Measurements from ENCODE around the gene RAB11FIP4. TPM values are rescaled to one million over a fixed set of nuclear protein-coding genes. Genes with fewer than 3 reads are reported as not detected.

RAB11FIP4 gene
- total and polyA plus RNA-seq, 2 of the 13 experiments (the other 11 are each of a cell fraction or from before 2014, with no cell fraction given) = 28.0 to 89.3 TPM

DNA sequence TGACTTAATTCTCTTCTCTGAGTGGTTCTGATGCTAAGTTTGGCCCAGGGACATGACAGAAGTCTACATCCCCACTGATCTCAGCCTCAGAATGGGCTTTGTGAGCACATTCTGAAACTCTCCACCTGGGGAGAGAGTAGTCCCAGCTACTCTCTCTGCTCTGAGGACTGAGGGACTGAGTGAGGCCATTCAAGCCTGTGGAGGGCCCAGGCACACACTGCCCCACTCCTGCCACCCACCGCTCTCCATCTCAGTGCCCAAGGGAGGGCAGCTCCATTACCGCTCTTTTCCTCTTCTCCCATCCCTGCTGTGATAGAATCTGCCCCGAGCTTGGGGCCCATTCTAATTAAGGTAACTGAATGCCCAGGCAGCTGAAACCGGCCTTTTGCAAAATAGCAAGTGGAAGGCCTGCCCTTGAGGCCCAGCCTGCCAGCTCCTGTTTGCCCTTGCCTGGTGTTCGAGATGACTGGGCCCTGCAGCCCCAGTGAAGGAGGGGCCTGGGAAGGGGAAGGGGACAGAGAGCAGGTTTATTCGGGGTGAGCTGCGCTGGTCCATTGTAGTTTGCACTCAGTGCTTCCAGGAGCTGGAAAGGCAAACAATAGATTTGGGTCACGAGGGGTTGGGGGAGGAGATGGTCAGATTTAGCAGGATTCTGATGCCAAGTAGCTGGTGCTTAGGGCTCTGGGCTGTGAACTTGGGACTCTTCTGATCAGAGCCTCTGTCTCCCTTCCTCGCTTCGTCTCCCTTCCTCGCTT, 76.2 kb downstream of the RAB11FIP4 start (continued):
- TF ChIP-seq HBP1 (CRISPR knock-in tag; IDR thresholded peaks at IDR 0.05; ENCODE audit: low read depth) = no peak
- TF ChIP-seq, protein P1, sequence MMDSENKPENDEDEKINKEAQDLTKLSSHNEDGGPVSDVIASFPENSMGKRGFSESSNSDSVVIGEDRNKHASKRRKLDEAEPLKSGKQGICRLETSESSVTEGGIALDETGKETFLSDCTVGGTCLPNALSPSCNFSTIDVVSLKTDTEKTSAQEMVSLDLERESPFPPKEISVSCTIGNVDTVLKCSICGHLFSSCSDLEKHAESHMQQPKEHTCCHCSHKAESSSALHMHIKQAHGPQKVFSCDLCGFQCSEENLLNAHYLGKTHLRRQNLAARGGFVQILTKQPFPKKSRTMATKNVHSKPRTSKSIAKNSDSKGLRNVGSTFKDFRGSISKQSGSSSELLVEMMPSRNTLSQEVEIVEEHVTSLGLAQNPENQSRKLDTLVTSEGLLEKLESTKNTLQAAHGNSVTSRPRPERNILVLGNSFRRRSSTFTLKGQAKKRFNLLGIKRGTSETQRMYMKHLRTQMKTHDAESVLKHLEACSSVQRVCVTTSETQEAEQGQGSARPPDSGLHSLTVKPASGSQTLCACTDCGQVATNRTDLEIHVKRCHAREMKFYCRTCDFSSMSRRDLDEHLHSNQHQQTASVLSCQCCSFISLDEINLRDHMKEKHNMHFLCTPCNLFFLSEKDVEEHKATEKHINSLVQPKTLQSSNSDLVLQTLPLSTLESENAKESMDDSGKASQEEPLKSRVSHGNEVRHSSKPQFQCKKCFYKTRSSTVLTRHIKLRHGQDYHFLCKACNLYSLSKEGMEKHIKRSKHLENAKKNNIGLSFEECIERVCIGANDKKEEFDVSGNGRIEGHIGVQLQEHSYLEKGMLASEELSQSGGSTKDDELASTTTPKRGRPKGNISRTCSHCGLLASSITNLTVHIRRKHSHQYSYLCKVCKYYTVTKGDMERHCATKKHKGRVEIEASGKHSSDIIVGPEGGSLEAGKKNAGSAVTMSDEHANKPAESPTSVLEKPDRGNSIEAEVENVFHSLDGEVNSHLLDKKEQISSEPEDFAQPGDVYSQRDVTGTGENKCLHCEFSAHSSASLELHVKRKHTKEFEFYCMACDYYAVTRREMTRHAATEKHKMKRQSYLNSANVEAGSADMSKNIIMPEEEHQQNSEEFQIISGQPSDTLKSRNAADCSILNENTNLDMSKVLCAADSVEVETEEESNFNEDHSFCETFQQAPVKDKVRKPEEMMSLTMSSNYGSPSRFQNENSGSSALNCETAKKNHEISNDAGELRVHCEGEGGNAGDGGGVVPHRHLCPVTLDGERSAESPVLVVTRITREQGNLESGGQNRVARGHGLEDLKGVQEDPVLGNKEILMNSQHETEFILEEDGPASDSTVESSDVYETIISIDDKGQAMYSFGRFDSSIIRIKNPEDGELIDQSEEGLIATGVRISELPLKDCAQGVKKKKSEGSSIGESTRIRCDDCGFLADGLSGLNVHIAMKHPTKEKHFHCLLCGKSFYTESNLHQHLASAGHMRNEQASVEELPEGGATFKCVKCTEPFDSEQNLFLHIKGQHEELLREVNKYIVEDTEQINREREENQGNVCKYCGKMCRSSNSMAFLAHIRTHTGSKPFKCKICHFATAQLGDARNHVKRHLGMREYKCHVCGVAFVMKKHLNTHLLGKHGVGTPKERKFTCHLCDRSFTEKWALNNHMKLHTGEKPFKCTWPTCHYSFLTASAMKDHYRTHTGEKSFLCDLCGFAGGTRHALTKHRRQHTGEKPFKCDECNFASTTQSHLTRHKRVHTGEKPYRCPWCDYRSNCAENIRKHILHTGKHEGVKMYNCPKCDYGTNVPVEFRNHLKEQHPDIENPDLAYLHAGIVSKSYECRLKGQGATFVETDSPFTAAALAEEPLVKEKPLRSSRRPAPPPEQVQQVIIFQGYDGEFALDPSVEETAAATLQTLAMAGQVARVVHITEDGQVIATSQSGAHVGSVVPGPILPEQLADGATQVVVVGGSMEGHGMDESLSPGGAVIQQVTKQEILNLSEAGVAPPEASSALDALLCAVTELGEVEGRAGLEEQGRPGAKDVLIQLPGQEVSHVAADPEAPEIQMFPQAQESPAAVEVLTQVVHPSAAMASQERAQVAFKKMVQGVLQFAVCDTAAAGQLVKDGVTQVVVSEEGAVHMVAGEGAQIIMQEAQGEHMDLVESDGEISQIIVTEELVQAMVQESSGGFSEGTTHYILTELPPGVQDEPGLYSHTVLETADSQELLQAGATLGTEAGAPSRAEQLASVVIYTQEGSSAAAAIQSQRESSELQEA (CRISPR knock-in tag; IDR thresholded peaks at IDR 0.05; ENCODE audit: not compliant biosample characterization) = no peak
- TF ChIP-seq PCBP1 (IDR thresholded peaks at IDR 0.05; ENCODE audit: borderline replicate concordance, low read depth, low read length) = no peak
- TF ChIP-seq ZNF644 (CRISPR knock-in tag; IDR thresholded peaks at IDR 0.05; ENCODE audit: low read depth) = no peak
- no peak for TF ChIP-seq ZUFSP (CRISPR knock-in tag; IDR thresholded peaks at IDR 0.05; ENCODE audit: borderline replicate concordance)
- no peak for TF ChIP-seq ZNF572 (CRISPR knock-in tag; IDR thresholded peaks at IDR 0.05)
- TF ChIP-seq, protein P2, sequence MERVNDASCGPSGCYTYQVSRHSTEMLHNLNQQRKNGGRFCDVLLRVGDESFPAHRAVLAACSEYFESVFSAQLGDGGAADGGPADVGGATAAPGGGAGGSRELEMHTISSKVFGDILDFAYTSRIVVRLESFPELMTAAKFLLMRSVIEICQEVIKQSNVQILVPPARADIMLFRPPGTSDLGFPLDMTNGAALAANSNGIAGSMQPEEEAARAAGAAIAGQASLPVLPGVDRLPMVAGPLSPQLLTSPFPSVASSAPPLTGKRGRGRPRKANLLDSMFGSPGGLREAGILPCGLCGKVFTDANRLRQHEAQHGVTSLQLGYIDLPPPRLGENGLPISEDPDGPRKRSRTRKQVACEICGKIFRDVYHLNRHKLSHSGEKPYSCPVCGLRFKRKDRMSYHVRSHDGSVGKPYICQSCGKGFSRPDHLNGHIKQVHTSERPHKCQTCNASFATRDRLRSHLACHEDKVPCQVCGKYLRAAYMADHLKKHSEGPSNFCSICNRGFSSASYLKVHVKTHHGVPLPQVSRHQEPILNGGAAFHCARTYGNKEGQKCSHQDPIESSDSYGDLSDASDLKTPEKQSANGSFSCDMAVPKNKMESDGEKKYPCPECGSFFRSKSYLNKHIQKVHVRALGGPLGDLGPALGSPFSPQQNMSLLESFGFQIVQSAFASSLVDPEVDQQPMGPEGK (CRISPR knock-in tag; IDR thresholded peaks at IDR 0.05) = peak; percentile 71
- TF ChIP-seq ZNF816 (CRISPR knock-in tag; IDR thresholded peaks at IDR 0.05; ENCODE audit: borderline replicate concordance) = no peak
- TF ChIP-seq GATAD1 (CRISPR knock-in tag; IDR thresholded peaks at IDR 0.05) = no peak

Data from HepG2 (cell line).